Measurements from ENCODE around the gene POU4F3. TPM values are rescaled to one million over a fixed set of nuclear protein-coding genes. Genes with fewer than 3 reads are reported as not detected.

Gene POU4F3
- total and polyA plus RNA-seq, 3 donors from 2014 or later = not detected

DNA sequence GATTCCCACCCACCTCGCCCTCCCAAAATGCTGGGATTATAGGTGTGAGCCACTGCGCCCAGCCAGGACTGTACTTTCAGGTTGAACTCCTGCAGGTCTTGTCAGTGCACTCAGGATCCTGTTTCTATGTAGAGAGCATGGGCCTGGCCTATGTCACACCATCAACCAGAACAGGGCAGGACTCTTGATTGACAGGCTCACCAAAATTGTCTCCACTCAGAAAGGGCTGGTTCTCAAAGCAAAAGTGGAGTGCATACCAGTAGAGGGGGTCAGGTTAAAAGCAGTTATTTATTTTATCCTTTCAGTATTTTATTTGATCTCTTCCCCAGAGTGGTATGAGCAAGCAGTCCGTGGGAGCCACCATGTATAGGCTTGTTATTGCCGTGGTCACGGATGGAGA is 27.4 kb upstream of the POU4F3 start:
- Histone ChIP-seq H3K9me3 (no peaks in the 10 kb centered on the region), H3K27ac (no peak overlapping the region), H3K27me3 (no peaks in the 10 kb centered on the region), H3K36me3 (ENCODE audit: low read depth, missing control alignments) (no peaks in the 10 kb centered on the region), H3K4me1 (no peaks in the 10 kb centered on the region), H3K4me3 (no peak overlapping the region)
- 88 to 95% methylated on average over 5 of the region's 5 CpGs for WGBS, 2 donors
- intact Hi-C loops (cut with DNase I; ENCODE audit: low total_unique reads) = no loop called here
- TF ChIP-seq, protein P1, sequence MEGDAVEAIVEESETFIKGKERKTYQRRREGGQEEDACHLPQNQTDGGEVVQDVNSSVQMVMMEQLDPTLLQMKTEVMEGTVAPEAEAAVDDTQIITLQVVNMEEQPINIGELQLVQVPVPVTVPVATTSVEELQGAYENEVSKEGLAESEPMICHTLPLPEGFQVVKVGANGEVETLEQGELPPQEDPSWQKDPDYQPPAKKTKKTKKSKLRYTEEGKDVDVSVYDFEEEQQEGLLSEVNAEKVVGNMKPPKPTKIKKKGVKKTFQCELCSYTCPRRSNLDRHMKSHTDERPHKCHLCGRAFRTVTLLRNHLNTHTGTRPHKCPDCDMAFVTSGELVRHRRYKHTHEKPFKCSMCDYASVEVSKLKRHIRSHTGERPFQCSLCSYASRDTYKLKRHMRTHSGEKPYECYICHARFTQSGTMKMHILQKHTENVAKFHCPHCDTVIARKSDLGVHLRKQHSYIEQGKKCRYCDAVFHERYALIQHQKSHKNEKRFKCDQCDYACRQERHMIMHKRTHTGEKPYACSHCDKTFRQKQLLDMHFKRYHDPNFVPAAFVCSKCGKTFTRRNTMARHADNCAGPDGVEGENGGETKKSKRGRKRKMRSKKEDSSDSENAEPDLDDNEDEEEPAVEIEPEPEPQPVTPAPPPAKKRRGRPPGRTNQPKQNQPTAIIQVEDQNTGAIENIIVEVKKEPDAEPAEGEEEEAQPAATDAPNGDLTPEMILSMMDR (IDR thresholded peaks at IDR 0.05) = no peak
- no peak for TF ChIP-seq POLR2A (IDR thresholded peaks at IDR 0.05)
- DNase-seq = no peak

DNA sequence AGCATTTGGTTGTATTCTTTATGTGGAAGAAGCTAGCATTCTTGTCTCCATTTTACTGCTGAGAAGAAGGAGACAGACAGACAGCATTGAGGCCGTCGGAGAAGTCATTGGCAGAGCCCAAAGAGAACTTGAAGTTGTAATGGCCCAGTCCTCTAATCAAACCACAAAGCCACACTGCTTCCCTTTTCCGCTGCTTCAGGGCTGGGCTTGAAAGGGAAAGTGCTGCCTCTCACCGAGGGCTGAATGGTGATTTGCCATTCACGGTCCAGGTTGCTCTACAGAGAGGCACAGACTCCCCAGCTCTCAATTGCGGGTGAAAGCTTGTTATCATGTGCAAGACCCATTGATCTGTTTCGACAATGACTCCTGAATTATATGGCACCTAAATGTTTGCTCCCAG is 25.6 kb upstream of the POU4F3 start:
- WGBS, 2 donors = 55 to 68% methylated on average over 7 of the region's 7 CpGs
- intact Hi-C loops (cut with DNase I; ENCODE audit: low total_unique reads) = no loop called here

DNA sequence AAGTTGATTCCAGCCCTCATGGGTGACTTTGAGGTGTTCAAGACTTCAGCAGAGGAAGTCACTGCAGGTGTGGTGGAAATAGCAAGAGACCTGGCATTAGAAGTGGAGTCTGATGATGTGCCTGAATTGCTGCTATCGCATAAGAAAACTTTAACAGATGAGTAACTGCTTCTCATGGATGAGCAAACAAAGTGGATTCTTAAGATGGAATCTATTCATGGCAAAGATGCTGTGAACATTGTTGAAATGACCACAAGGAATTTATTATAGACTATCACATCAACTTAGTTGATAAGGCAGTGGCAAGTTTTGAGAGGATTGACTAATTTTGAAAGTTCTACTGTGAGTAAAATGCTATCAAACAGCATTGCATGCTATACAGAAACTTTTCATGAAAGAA is 17.1 kb upstream of the POU4F3 start:
- no peak for DNase-seq
- Histone ChIP-seq H3K4me3 (no peak overlapping the region), H3K27ac (no peak overlapping the region), H3K4me1 (no peaks in the 10 kb centered on the region), H3K9me3 (no peaks in the 10 kb centered on the region), H3K27me3 (no peaks in the 10 kb centered on the region), H3K36me3 (ENCODE audit: low read depth, missing control alignments) (no peaks in the 10 kb centered on the region)
- intact Hi-C loops (cut with DNase I; ENCODE audit: low total_unique reads) = no loop called here
- TF ChIP-seq, protein P1 (IDR thresholded peaks at IDR 0.05) = no peak
- 97 to 100% methylated on average over 1 of the region's 1 CpG for WGBS, 2 donors

More for the DNA sequence above, 25.6 kb upstream of the POU4F3 start:
- DNase-seq = no peak
- H3K4me3 ChIP-seq = no peak overlapping the region
- no peaks in the 10 kb centered on the region for H3K9me3 ChIP-seq
- no peak overlapping the region for H3K27ac ChIP-seq
- TF ChIP-seq POLR2A (IDR thresholded peaks at IDR 0.05) = no peak
- TF ChIP-seq, protein P1 (IDR thresholded peaks at IDR 0.05) = no peak
- H3K27me3 ChIP-seq = no peaks in the 10 kb centered on the region
- no peaks in the 10 kb centered on the region for H3K36me3 ChIP-seq (ENCODE audit: low read depth, missing control alignments)
- no peaks in the 10 kb centered on the region for H3K4me1 ChIP-seq

DNA sequence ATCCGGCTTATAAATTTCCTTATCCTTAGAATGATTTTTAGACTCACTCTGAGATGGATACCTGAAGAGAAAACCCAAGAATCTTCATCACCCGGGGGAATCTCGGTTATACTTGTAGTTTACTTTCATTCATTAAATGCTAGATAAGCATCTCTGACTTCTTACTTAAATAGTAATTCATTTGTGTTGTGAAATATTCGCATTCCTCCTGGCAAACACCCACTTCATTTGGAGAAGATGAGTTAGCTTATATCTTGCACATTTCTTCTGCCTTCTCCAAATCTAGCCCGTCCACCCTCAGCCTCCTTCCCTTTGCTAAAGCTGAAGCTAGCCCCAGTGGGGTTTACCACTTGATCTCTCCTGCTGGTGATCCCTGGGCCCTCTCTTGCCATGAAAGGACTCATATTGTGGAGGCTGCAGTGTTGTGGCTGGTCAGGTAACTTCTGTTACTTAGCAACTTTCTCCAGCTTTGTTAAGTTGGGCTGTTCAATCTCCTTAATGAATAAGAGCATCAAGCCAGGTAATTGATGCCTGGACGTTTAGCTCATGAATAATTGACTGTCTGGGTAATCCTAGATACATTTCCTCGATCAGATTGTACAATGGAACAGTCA is 11.3 kb upstream of the POU4F3 start:
- Histone ChIP-seq H3K4me3 (no peak overlapping the region), H3K27me3 (no peaks in the 10 kb centered on the region), H3K27ac (no peak overlapping the region), H3K9me3 (no peaks in the 10 kb centered on the region), H3K4me1 (no peaks in the 10 kb centered on the region), H3K36me3 (ENCODE audit: low read depth, missing control alignments) (no peaks in the 10 kb centered on the region)
- WGBS, 2 donors = 77 to 82% methylated on average over 7 of the region's 7 CpGs
- no peak for TF ChIP-seq POLR2A (IDR thresholded peaks at IDR 0.05)
- TF ChIP-seq, protein P1 (IDR thresholded peaks at IDR 0.05) = no peak
- no peak for DNase-seq
- intact Hi-C loops (cut with DNase I; ENCODE audit: low total_unique reads) = no loop called here

DNA sequence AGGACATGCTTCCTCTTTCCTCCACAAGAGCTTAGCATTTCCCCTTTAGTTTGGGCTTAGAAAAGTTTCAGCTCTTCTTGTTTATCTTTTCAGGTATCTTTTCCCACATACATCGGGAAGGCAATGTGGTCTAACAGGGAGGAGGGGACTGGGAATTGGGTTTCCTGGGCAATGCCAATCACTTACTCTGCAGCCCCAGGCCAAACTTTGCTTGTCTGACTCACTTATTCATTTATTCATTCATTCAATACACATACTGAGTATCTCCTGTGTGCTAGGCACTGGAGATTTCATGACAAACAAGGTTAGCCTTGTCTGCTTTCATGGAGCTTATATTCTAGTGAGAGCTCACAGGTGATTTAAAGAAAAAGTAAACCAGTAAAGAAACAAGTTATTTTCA is 10.7 kb upstream of the POU4F3 start:
- no peaks in the 10 kb centered on the region for H3K4me1 ChIP-seq
- H3K36me3 ChIP-seq (ENCODE audit: low read depth, missing control alignments) = no peaks in the 10 kb centered on the region
- H3K27ac ChIP-seq = no peak overlapping the region
- TF ChIP-seq, protein P1 (IDR thresholded peaks at IDR 0.05) = no peak
- no peak for TF ChIP-seq POLR2A (IDR thresholded peaks at IDR 0.05)
- H3K4me3 ChIP-seq = no peak overlapping the region
- WGBS, 2 donors = 69 to 73% methylated on average over 1 of the region's 1 CpG
- no peak for DNase-seq
- no peaks in the 10 kb centered on the region for H3K9me3 ChIP-seq
- intact Hi-C loops (cut with DNase I; ENCODE audit: low total_unique reads) = no loop called here
- H3K27me3 ChIP-seq = no peaks in the 10 kb centered on the region

Data from testis (tissue), 3 donors.